GM21367 (cell line): Measurements from ENCODE around the gene CST7.
"Not testable (repeated sequence)": the region's sequence is repeated elsewhere in the genome, so short reads cannot be mapped to it uniquely, and the experiment has no call there.

Experiments used
- ATAC-seq: cut with Tn5 transposase; IDR thresholded peaks from one replicate; pipeline ENCODE4 v1.9.1; 2021; ENCODE audit not compliant: unreplicated experiment

Gene CST7

DNA sequence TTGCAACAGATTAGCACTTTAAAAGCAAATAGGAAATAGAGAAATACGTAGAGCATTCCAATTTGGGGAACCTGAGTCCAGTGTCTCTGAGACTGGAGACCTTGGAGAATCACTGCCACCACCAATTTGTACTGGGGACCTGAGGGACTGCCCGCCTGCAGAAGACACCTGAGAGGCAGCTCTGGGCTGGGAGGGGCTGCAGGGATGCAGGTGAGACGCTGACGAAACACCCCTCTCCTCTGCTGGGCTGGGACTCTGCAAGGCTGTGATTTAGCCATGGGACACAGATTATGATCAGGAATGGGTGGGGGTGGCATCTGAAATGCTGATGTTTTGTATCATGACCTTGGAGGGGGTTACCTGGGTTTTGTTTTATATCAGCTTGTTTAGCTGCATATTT lies 50.5 kb downstream of the CST7 start:
- ATAC-seq, result no peak

DNA sequence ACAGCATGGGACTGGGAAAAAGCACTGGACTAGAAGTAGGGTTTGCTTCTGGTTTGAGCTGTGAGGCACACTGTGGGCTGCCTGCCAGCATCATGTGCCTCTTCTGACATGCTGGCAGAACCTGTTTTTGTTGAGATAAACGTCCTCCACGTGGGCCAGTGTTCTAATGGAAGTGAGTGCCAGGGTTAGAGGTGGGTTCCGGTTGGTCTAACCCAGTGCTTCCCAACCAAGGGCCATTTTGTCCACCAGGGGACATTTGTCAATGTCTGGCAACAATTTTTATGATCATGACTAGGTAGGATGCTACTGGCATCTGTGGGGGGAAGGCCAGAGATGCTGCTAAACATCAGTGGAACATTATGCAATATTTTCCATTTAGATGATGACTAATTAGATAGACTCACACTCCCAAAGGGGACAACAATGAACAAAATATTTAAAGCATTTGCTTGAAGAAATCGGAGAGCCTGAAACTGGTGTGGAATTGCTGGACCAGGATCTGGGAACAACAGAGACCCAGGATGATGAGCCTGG lies 51.3 kb downstream of the CST7 start:
- no peak for ATAC-seq

DNA sequence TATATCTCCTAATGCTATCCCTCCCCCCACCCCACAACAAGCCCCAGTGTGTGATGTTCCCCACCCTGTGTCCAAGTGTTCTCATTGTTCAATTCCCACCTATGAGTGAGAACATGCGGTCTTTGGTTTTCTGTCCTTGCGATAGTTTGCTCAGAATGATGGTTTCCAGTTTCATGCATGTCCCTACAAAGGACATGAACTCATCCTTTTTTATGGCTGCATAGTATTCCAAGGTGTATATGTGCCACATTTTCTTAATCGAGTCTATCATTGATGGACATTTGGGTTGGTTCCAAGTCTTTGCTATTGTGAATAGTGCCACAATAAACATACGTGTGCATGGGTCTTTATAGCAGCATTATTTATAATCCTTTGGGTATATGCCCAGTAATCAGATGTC lies 52.3 kb downstream of the CST7 start:
- ATAC-seq, result not testable (repeated sequence)

DNA sequence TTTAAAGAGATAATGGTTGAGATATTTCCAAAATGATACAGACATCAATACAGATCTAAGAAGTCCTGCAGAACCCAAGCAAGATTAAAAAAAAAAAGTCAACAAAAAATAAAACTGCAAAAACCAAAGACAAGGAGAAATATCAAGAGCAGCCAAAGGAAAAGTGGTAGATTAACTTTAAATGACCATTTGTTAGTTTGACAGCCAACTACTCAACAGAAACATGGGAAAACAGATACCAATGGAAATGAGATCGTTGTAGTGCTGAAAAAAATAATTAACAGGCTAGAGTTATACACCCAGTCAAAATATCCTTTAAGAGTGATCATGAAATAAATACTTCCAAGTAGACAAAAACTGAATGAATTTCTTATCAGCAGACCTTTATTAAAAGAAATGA lies 53.9 kb downstream of the CST7 start:
- no peak for ATAC-seq

- no peak for ATAC-seq
Observed at GRCh38 chr20:25005220-25005619, 56.2 kb downstream of the CST7 start.

GRCh38 chr20:25005661-25006060 lies 56.6 kb downstream of the CST7 start:
- no peak for ATAC-seq

GRCh38 chr20:25006431-25007167 lies 57.5 kb downstream of the CST7 start:
- ATAC-seq, result no peak

DNA sequence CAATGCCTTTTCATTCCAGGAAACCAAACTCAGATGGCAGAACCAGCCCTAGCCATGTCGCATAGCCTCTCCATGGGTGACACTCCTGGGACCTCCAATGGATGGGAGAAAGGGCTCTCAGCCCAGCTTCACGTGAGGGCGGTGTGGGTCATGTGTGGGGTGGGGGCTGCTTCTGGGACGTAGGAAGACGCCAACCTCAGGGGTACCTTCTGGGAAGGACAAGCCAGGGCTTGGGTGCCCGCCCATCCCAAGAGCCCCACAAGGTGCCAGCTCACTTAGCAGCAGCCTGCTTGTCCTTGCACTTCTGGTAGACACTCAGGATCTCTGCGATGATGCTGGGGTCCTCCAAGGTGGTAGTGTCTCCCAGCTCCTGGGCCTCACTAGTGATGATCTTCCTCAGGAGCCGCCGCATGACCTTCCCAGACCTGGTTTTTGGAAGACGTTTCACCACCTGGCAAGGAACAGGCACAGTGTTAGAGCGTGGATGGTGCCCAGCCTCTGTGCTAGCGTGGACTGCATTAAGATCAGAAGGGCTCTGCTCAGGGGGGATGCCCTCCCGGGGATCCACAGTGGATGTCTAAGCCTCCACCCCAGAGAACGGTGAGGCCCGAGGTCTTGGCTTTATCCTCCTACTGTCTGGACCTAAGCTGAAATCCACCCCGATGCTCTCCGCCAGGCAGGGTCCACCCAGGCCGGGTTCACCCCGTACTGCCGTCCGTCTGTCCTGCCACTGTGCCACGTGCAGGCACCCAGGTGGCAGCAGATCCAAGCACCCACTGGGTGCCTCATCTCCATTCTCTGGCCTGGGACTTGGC lies 58.6 kb downstream of the CST7 start:
- ATAC-seq, result no peak

DNA sequence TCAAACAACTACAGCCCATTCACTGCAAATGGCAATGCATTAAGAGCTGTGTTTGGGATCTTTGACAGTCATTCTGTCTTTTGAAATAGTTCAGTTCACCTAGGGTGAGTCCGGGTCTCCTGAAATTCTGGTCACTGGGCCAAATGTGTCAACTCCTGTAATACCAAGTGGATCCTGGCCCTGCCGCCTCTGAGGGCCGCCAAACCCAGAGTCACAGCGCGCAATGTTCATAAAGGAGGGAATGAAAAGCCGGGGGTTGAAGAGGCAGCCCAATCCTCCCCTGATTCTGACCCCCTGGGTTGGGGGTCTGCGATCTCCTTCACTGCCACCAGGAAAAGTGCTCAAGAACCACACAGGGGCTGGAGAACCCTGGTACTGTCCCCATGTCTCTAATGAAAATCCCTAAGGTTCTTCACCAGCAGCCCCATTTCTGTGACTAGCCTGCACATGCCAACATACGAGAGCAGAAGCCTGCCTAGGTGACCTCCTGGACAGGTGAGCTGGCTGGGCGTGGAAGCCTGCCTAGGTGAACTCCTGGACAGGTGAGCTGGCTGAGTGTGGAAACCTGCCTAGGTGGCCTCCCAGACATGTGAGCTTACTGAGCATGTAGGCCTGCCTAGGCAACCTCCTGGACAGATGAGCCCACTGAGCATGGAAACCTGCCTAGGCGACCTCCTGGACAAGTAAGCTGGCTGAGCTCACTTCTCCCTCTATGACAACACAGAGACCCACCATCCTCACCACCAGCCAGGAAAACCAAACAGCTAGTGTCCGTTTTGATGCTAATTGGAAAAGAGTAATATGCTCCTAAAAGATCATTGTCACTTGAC lies 59.5 kb downstream of the CST7 start:
- no peak for ATAC-seq
